ENCODE results near the gene CENPB.

CENPB gene

GRCh38 chr20:3752386-3752759 lies 34.2 kb downstream of the CENPB start:
- no peaks in the 10 kb centered on the region for H4K20me1 ChIP-seq (ENCODE audit: control insufficient read depth, insufficient read depth, low read depth, low read length)
- H3K27ac ChIP-seq (ENCODE audit: low read depth, low read length), result no peak overlapping the region
- no peaks in the 10 kb centered on the region for H3K79me2 ChIP-seq (ENCODE audit: control insufficient read depth, low read length)
- H3F3A ChIP-seq (ENCODE audit: control insufficient read depth, insufficient read depth), result no peaks in the 10 kb centered on the region
- no peaks in the 10 kb centered on the region for H3K27me3 ChIP-seq (ENCODE audit: control insufficient read depth, low read length)
- peaks cover 5% of the 10 kb centered on the region; the same call in 1 of the 2 replicates for H3K36me3 ChIP-seq (ENCODE audit: control insufficient read depth, low read length)
- H3K4me1 ChIP-seq (ENCODE audit: control insufficient read depth, low read length), result no peaks in the 10 kb centered on the region
- no peak for TF ChIP-seq EZH2phosphoT487 (IDR thresholded peaks at IDR 0.05; ENCODE audit: borderline replicate concordance, low read length)
- TF ChIP-seq, protein P1, sequence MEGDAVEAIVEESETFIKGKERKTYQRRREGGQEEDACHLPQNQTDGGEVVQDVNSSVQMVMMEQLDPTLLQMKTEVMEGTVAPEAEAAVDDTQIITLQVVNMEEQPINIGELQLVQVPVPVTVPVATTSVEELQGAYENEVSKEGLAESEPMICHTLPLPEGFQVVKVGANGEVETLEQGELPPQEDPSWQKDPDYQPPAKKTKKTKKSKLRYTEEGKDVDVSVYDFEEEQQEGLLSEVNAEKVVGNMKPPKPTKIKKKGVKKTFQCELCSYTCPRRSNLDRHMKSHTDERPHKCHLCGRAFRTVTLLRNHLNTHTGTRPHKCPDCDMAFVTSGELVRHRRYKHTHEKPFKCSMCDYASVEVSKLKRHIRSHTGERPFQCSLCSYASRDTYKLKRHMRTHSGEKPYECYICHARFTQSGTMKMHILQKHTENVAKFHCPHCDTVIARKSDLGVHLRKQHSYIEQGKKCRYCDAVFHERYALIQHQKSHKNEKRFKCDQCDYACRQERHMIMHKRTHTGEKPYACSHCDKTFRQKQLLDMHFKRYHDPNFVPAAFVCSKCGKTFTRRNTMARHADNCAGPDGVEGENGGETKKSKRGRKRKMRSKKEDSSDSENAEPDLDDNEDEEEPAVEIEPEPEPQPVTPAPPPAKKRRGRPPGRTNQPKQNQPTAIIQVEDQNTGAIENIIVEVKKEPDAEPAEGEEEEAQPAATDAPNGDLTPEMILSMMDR (IDR thresholded peaks at IDR 0.05; ENCODE audit: low read depth, low read length, poor library complexity, severe bottlenecking), result no peak
- H3K9me2 ChIP-seq (replicated peaks; ENCODE audit: control insufficient read depth, low read length), result no peaks in the 10 kb centered on the region
- H3K4me2 ChIP-seq (ENCODE audit: low read length), result no peak overlapping the region
- H3K4me3 ChIP-seq (ENCODE audit: low read length), result no peak overlapping the region
- no peaks in the 10 kb centered on the region for H3K9me3 ChIP-seq (ENCODE audit: control insufficient read depth, insufficient read depth, low read length)

GRCh38 chr20:3751675-3752385 lies 34.7 kb downstream of the CENPB start:
- no peaks in the 10 kb centered on the region for H3F3A ChIP-seq (ENCODE audit: control insufficient read depth, insufficient read depth)
- no peak overlapping the region for H3K4me3 ChIP-seq (ENCODE audit: low read length)
- H4K20me1 ChIP-seq (ENCODE audit: control insufficient read depth, insufficient read depth, low read depth, low read length), result no peaks in the 10 kb centered on the region
- peaks cover 5% of the 10 kb centered on the region; the same call in 1 of the 2 replicates for H3K36me3 ChIP-seq (ENCODE audit: control insufficient read depth, low read length)
- no peak overlapping the region for H3K4me2 ChIP-seq (ENCODE audit: low read length)
- no peaks in the 10 kb centered on the region for H3K9me2 ChIP-seq (replicated peaks; ENCODE audit: control insufficient read depth, low read length)
- no peak for TF ChIP-seq EZH2phosphoT487 (IDR thresholded peaks at IDR 0.05; ENCODE audit: borderline replicate concordance, low read length)
- TF ChIP-seq, protein P1 (IDR thresholded peaks at IDR 0.05; ENCODE audit: low read depth, low read length, poor library complexity, severe bottlenecking), result no peak
- no peak overlapping the region for H3K27ac ChIP-seq (ENCODE audit: low read depth, low read length)
- H3K79me2 ChIP-seq (ENCODE audit: control insufficient read depth, low read length), result no peaks in the 10 kb centered on the region
- H3K9me3 ChIP-seq (ENCODE audit: control insufficient read depth, insufficient read depth, low read length), result no peaks in the 10 kb centered on the region
- no peaks in the 10 kb centered on the region for H3K27me3 ChIP-seq (ENCODE audit: control insufficient read depth, low read length)
- no peaks in the 10 kb centered on the region for H3K4me1 ChIP-seq (ENCODE audit: control insufficient read depth, low read length)

GRCh38 chr20:3751305-3751674 lies 35.2 kb downstream of the CENPB start:
- H3K79me2 ChIP-seq (ENCODE audit: control insufficient read depth, low read length), result no peaks in the 10 kb centered on the region
- H3K36me3 ChIP-seq (ENCODE audit: control insufficient read depth, low read length), result peaks cover 5% of the 10 kb centered on the region; the same call in 1 of the 2 replicates
- no peak overlapping the region for H3K4me3 ChIP-seq (ENCODE audit: low read length)
- H4K20me1 ChIP-seq (ENCODE audit: control insufficient read depth, insufficient read depth, low read depth, low read length), result no peaks in the 10 kb centered on the region
- TF ChIP-seq, protein P1 (IDR thresholded peaks at IDR 0.05; ENCODE audit: low read depth, low read length, poor library complexity, severe bottlenecking), result no peak
- no peak for TF ChIP-seq EZH2phosphoT487 (IDR thresholded peaks at IDR 0.05; ENCODE audit: borderline replicate concordance, low read length)
- no peaks in the 10 kb centered on the region for H3F3A ChIP-seq (ENCODE audit: control insufficient read depth, insufficient read depth)
- H3K4me1 ChIP-seq (ENCODE audit: control insufficient read depth, low read length), result no peaks in the 10 kb centered on the region
- no peaks in the 10 kb centered on the region for H3K9me2 ChIP-seq (replicated peaks; ENCODE audit: control insufficient read depth, low read length)
- H3K27ac ChIP-seq (ENCODE audit: low read depth, low read length), result no peak overlapping the region
- H3K9me3 ChIP-seq (ENCODE audit: control insufficient read depth, insufficient read depth, low read length), result no peaks in the 10 kb centered on the region
- H3K4me2 ChIP-seq (ENCODE audit: low read length), result no peak overlapping the region
- H3K27me3 ChIP-seq (ENCODE audit: control insufficient read depth, low read length), result no peaks in the 10 kb centered on the region

Measured in DOHH2 (cell line).